AG08395 (cell line): ENCODE data around the gene ASPG.

Experiments
- DNase-seq: peaks from one replicate; pipeline ENCODE4 v3.0.0; 2012; ENCODE audit warnings: mixed read lengths, low spot score

ASPG gene

DNA sequence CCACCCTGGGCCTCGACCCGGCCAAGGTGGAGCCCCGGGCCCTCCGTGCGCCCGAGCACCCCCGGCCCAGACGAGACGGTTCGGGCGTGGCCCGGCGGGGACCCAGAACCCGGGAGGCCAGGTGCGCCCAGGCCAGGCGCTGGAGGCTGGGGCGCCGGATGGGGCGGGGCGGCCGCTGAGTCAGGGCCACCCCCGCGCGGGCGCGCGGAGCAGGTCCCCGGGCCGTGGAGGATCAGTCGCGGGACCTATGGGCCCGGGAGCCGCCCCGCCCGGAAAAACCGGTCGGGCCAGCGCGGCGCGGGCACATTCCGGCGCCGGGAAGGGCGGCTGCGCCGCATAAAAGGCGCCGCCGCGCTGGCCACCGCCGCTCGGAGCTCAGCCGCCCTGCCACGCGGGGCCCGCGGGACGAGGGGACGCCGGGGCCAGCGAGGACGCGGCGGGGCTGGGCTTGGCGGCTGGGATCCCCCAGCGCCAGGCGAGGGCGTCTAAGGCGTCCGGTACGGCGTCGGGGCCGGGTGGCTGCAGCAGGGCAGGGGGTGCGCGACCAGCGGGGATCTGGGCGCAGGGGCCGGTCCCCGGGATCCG, 31.3 kb downstream of the ASPG start:
- DNase-seq = no peak

DNA sequence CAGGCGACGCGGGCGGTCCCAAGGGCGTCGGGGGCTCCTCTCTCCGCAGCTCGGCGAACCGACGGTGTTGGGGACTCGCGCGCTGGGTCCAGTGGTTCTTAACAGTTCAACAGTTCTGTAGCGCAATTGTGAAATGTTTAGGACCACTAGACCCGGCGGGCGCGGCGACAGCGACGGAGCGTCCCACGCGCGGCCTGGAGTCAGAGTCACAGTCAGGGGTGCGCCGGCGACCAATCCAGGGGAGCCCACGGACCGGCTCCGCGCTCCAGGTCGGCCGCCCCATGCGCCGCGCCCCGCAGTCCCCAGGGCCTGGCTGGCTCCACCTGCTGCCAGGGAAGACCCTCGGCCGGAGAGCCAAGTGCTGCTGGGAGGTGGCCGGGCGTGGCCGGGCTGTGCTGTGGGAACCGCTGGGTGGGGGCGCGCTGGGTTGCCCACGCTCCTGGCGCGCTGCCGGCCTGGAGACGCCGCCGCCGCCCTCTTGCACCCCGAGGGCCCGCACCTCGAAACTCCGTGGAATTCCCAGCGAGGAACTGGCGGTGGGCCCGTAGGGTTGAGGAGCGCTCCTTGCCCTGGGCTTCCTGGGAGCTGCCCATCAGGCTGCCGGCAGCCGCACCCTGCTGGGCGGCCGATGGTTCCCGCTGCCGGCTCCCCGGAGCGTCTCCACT, 32.0 kb downstream of the ASPG start:
- no peak for DNase-seq

DNA sequence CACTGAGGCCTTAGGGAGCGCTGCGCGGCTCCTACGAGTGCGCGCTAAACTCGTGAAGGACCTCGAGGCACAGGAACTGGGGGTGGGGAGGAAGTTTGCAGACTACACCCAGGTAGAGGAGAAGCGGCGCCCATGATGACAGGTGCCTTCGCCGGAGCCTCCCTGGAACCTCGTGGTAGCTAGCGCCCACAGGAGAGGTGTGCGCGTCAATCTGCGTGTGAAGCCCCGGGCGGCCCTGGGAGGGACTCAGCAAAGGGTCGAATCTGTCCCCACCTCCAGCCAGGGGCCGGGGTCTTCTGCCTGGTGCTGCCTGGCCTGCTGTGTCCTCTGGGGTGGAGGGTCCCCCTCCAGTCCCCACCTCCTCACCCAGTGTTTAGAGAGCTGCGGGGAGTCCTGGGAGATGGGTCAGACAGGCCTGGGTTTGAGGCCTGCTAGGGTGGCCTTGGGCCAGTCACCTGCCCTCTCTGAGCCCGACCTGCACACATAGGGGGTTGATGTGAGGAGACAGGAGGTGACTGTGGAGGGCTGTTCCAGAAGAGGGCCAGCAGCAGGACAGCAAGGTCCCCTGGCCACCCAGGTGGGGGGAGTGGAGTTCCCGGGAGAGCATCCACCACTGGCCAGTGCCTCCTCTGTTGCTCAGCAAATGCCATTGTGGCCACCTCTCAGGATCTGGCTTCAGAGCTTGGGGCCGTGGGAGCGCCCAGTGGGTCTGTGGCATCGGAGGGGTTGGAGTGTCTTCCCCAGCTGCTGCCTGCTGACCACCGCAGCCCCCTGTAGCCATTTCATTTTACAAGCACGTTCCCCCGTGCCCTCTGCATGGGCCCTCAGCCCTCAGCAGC, 32.7 kb downstream of the ASPG start:
- DNase-seq = no peak

DNA sequence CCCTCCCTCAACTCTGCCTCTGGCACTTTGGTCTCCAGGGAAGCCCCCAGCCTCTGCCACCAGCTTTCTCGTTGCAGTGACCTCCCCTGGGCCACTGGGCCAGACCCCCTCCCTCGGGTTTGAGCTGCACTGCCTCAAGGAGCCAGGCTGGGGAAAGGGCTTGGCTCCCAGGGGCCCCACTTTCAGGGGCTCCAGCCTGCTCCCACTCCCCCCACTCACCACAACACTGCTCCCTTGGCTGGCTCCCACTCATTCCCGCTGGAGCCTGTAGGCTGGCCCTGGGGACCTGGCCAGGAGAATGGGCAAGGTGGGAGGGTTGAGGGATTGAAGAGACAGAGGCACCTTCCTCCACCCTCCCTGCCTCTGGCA, 33.6 kb downstream of the ASPG start:
- no peak for DNase-seq

DNA sequence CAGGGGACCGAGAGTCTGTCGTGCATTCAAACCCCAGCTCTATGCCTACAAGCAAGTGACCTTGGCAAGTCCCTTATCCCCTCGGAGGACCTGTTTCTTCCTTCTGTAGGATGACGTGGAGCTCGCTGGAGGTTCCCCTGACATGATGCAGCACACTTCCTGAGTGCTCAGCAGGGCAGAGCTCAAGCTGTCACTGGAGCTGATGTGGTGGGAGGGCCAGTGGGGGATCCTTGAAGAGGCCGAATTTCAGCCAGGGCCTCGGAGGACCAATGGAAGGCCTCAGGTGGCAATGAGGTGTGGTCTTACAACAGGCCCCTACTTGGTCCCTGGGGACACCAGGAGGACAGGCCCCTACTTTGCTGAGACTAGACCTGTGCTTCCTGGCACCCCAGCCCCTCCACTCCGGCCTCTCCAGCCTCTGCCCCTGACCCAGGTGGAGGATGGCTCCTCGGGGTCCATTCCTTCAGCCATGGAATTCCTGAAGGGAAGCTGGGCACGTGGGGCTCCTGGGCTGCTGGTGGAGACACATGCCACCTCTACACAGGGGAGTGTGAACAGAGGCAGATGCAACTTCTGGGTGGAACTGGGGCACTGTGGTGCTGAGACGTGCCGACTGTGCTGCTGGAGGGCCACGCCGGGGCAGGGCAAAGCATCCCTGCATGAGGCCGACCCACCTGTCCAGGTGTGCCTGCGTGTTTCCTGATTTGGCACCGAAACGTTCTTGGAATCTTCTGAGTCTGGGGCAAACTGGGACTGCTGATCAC, 34.2 kb downstream of the ASPG start:
- no peak for DNase-seq

DNA sequence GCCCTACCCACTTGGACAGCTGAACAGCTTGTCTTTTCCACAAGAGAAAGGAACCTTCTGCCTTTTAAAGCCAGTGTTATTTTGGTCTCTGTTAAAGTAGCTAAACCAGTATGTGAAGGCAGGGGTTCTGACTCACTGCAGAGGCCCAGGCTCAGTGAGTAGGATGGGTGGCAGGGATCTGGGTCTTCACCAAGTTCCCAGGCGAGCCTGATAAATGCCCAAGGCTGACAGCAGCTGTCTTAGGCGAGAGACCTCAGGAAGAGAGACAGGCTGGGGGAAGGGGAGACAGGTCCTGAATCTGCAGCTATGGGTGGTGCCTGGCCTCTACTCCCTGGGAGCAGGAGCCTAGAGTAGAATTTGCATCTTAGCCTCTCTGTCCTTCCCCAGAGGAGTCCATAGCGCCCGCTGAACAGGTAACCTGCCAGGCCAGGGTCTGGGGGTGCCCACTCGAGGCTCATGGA, 34.8 kb downstream of the ASPG start:
- no peak for DNase-seq

DNA sequence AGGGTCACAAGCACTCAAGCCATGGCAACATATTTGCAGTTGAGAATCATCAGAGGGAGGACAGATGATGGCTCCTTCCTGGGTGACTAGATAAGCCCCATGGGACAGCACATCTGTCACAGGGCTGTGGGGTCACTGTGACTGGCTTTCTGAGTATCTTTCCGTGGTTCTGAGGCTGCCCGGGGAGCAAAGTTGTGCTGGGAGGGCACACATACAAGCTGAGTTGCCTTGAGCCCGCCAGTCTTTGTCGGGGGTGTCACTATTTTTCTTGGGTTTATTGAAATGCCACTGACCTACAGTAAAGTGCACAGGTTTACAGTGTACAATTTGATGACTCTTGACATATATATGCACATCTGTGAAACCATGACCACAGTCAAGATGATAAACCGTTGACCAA, 35.6 kb downstream of the ASPG start:
- no peak for DNase-seq

DNA sequence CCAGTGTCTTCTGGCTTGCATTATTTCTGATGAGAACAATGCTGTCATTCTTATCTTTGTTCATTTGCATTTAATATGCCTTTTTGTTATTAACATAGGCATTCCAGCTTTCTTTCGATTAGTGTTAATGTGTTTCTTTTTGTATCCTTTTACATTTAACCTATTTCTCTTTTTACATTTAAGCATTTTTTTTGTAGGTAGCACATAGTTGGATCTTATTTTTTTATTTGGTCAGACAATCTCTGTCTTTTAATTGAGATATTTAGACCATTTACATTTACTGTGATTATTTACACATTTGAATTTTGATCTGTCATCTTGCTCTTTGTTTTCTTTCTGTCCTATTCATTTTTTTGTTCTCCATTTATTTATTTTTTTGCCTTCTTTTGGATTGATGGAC, 38.4 kb downstream of the ASPG start:
- DNase-seq = no peak

DNA sequence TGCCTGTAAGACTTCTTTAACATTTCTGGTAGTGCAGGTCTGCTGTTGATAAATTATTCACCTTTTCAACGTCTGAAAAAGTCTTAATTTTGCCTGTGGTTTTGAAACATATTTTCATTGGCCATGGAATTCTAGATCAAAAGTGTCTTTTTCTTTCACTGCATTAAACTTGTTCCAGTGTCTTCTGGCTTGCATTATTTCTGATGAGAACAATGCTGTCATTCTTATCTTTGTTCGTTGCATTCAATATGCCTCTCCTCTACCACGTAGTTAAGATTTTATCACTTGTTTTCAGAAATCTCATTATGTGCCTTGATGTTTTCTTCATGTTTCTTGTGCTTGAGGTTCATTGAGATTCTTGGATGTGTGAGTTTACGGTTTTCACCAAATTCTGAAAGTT, 39.5 kb downstream of the ASPG start:
- DNase-seq = no peak

DNA sequence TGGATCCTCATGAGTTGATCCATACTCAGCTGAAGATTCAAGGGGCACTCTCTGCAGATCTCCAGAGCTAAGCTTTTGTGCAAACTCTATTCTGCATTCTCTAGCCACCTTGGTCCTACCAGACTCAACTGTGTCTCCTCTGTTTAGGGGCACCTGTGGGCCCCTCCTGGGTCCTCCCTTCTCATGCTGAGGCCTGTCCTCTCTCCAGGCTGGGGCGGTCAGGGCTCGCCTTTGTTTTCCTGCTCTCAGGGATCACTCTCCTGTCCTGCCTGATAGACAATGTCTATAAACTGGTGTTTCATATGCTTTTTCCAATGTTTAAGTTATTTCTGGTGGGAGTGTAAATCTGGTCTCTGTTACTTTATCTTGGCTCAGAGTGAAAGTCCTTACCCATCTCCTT, 41.3 kb downstream of the ASPG start:
- DNase-seq = no peak

DNA sequence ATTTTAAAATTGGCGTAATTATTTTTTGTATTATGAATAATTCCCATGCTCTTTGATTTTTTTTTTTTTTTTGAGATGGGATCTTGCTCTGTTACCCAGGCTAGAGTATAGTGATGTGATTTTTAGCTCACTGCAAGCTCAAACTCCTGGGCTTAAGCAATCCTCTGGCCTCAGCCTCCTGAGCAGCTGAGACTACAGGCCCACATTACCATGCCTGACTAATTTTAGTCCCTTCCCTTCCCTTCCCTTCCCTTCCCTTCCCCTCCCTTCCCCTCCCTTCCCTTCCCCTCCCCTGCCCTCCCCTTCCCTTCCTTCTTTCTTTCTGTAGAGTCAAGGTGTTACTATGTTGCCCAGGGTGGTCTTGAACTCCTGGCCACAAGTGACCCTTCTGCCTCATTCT, 43.5 kb downstream of the ASPG start:
- no peak for DNase-seq

DNA sequence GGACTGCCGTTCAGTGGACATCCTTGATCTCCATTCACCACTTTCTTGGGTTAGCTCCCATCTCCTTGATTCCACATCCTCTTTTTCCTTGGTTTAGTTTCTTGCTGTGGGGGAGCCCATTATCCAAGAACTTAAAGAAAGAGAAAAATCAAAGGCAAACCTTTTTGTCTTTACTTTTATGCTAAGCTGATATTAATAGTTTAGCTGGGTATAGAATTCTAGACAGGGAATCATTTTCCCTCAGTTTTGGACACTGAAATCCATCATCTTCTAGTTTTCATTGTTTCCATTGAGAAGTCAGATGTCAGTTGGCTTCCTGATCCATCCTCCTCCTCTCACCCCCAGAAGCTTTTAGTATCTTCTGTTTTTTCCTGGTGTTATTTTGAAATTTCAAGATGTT, 44.1 kb downstream of the ASPG start:
- no peak for DNase-seq

DNA sequence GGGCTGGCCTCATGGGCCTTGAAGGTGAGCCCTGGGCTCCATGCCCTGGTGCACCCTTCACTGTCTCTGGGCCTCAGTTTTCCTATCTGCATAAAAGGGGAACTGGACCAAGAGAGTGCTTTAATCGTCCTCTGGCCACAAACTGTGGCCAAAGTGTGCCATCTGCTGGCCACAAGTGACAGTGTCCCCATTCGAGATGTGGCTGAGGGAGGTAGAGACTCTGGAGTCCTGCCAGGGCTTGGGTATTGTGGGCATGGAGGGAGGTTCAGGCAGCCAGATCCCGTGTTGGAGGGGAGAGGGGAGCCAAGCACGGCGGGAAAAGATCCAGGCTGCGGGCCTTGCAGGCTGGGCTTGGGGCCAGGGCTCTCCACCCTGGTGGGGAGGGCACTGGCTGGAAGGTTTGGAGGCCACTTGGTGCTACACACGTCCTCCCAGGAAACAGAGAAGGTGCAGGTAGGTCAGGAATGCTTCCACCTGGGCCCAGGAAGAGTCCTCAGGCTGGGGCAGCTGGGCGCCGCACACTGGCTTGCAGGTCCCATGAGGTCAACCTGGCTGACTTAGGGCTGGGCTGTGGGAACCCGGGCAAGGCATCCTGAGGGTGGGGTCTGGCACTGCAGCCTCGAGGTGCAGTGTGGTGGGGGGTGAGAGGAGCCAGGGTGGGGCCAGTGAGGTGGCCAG, 45.6 kb downstream of the ASPG start:
- peak; percentile 48 for DNase-seq

DNA sequence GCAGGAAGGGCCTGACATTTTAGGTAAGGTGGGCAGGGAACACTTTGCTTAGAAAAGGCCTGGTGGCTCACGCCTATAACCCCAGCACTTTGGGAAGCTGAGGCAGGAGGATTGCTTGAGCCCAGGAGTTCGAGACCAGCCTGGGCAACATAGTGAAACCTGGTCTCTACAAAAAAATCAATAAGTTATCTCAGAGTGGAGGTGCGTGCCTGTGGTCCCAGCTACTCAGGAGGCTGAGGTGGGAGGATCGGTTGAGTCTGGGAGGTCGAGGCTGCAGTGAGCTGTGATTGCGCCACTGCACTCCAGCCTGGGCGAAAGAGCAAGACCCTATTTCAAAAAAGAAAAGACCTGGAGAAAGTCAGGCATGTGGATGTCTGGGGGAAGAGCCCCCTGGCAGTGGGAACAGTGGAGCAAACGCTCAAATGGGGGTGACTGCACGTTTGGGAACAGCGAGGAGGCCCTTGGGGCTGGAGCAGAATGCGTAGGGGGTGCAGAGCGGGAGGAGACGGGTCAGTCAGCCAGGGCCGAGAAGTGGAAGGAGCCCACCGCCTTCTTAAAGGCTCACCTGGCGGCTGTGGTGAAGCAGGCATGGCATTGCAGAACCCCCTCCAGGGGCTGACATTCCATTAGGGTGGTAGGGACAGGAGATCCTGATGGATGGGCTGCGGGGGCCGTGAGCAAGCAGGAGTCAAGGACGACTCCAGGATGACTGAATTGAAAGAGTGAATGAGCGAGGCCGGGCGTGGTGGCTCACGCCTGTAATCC, 46.6 kb downstream of the ASPG start:
- no peak for DNase-seq

DNA sequence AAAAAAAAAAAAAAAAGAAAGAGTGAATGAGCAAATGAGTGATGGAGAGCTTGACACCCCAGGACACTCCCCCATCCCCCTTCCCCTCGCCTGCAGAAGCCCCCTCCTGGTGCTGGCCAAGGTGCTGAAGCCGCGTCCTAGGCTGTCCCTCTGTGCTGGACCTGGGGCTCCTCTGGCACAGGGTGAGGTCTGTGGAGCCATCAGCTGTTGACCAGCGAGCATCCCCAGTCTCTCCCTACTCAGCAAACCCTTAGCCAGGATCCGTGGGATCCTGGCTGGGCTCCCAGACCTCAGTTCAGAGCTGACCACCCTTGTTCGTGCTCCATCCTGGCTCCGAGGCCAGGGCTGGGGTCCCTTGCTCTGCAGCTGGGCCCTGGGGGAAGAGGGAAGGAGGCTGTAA, 47.5 kb downstream of the ASPG start:
- DNase-seq = no peak

DNA sequence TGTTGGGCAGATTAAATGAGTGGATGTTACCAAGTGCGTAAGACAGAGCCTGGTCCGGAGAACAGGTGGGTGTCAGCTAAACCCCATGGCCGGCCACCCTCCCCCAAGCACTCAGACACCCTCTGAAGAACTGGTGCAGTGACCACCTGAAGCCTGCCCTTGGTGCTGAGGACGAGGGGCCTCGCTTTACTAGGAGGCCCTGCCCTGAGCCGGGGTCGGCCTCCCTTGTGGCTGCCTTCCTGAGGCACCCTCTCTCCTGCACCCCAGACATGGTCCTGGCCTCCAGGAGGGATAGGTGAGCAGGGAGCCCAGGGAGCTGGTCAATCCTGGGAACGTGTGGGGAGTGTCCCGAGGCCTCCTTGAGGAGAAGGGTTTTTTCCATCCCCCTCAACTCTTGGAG, 48.0 kb downstream of the ASPG start:
- no peak for DNase-seq

DNA sequence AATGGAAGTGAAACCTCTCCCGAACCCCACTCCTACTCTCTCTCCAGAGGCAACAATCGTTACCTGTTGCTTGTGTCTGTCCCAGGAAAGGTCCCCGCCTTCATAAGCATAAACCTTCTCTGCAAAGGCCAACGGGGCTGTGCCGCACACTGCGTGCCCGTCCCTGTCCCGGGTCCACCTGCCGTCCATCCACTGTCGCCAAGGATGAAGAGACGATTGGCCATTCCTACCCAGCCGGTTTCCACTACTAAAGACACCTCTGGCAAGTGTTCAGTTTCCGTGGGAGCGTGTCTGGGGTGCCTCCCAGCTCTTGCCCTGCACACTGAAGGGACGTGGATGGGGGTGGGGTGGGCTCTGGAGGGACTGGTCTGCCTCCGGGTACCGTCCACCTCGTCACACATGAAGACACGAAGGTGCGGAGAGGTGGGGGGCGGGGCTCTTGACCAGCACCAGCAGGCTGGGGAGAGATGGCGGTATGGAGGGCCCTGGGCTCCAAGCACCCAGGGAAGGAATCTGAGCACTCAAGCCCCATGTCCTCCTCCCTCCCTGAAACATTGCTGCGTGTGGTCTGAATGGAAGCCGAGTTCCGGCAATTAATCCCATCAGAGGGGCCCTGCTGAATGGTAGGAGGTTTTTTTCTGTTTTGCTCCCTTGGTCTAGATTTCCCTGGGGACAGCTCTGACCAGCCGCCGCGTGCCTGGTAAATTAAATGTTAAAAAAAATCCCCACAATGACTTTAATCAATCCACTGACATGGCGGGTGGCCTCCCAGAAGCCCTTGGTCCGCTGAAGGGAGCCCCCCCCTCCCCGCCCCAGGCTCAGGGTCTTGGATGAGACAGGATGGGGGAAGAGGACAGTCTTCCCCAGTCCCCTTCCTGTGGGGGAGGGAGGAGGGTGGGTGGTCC, 48.8 kb downstream of the ASPG start:
- DNase-seq = no peak

DNA sequence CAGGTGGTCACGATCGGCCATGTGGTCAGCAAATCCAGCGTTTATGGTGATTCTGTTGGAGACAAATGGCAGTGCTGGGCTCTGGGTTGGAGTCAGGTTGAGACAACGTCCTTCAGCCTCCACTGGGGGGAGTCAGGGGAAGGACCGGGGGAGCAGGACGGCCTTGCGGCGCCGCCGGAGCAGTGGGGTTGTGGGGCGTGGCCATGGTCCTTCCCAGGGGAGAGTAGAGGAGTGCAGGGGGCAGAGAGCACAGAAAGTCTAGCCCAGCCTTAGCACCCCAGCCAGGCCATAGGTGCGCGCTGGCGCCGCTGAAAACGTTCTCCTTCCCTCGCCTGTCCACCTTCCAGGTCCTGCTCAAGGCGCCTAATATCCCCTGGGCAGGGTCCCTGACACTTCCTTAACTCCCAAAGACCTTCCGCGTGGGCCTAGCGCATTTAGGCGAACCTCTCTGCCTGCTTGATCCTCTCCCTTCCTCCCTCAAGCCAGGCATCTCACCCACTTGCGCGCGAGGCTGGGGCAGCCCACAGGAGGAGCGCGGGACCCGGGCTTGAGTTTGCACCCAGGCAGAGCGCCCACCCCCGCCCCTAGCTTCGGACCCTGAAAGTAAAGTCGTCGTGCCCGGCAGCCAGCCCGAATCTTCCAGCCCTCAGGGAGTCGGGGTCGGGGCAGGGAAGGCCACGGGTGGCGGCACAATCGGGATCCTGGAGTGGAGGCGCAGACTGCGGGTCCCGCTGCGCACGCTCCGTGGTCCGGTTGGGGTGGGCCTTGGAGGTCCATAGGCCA, 49.8 kb downstream of the ASPG start:
- no peak for DNase-seq

DNA sequence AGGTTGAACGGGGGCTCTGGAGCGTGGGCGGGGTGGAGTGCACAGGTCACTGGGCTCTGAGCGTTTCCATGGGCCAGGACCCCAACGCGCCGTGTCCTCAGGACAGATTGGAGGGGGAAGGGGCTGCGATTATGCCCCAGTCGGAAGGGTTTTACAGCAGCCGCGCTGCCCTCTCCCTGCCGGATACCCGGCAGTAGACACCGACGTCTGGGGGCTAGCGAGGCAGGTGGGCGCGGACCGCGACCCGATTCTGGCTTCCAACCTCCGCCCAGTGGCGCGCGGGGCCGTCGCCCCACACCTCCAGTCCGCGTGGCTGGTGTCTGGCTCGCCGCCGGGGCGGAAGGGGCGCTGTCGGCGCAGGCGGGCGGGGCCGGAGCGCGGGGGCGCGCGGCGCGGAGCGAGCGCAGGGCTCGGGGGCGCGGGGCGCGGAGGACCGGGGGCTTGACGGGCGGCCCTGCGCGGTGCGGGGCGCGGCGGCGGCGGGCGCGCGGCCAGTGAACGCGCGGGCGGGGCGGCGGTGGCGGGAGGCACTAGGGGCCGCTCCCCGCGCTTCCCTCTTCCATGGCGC, 50.5 kb downstream of the ASPG start:
- DNase-seq = no peak
